Measurements from ENCODE around the gene HELB. TPM values are rescaled to one million over a fixed set of nuclear protein-coding genes. Genes with fewer than 3 reads are reported as not detected.

HELB gene
- total RNA-seq, 1 experiment from 2014 or later = 4.1 TPM

- H3K4me1 ChIP-seq (ENCODE audit: insufficient read depth, low read length, poor library complexity, severe bottlenecking) = no peaks in the 10 kb centered on the region
- H3K27me3 ChIP-seq (replicated peaks; ENCODE audit: insufficient read depth, low read depth, low read length, poor library complexity) = no peaks in the 10 kb centered on the region
- POLR2A ChIA-PET (ENCODE audit: low non-redundant PET) = no interaction called here
- intact Hi-C loops (cut with micrococcal nuclease; ENCODE audit: unreplicated experiment) = no loop called here
- H3K36me3 ChIP-seq (ENCODE audit: insufficient read depth, low read length, poor library complexity, severe bottlenecking) = no peaks in the 10 kb centered on the region
- no peak overlapping the region for H3K4me3 ChIP-seq (ENCODE audit: low read depth, low read length, poor library complexity, severe bottlenecking)
- DNase-seq (ENCODE audit: low spot score) = no peak
- CTCF ChIA-PET = no interaction called here
- H3K27ac ChIP-seq (ENCODE audit: low read depth, low read length, poor library complexity, severe bottlenecking) = no peak overlapping the region
- BruUV-seq (replicated peaks) = no TSS peak
- TF ChIP-seq EZH2 (IDR thresholded peaks at IDR 0.05; ENCODE audit: borderline replicate concordance, low read depth, low read length, poor library complexity, severe bottlenecking) (no peak), CTCF (conservative IDR thresholded peaks at IDR 0.05; ENCODE audit: low read depth, low read length) (no peak)
- H3K9me3 ChIP-seq (ENCODE audit: low read depth, low read length, poor library complexity, severe bottlenecking) = no peaks in the 10 kb centered on the region
These were observed 7.3 kb downstream of the HELB start for GRCh38 chr12:66309606-66310005.

GRCh38 chr12:66312189-66312588, 9.9 kb downstream of the HELB start:
- Histone ChIP-seq H3K27ac (ENCODE audit: low read depth, low read length, poor library complexity, severe bottlenecking) (no peak overlapping the region), H3K27me3 (replicated peaks; ENCODE audit: insufficient read depth, low read depth, low read length, poor library complexity) (no peaks in the 10 kb centered on the region), H3K4me1 (ENCODE audit: insufficient read depth, low read length, poor library complexity, severe bottlenecking) (no peaks in the 10 kb centered on the region), H3K4me3 (ENCODE audit: low read depth, low read length, poor library complexity, severe bottlenecking) (no peak overlapping the region), H3K9me3 (ENCODE audit: low read depth, low read length, poor library complexity, severe bottlenecking) (no peaks in the 10 kb centered on the region), H3K36me3 (ENCODE audit: insufficient read depth, low read length, poor library complexity, severe bottlenecking) (no peaks in the 10 kb centered on the region)
- no TSS peak for BruUV-seq (replicated peaks)
- DNase-seq (ENCODE audit: low spot score) = no peak
- TF ChIP-seq CTCF (conservative IDR thresholded peaks at IDR 0.05; ENCODE audit: low read depth, low read length) = no peak
- no peak for TF ChIP-seq EZH2 (IDR thresholded peaks at IDR 0.05; ENCODE audit: borderline replicate concordance, low read depth, low read length, poor library complexity, severe bottlenecking)
- POLR2A ChIA-PET (ENCODE audit: low non-redundant PET) = no interaction called here
- intact Hi-C loops (cut with micrococcal nuclease; ENCODE audit: unreplicated experiment) = no loop called here
- CTCF ChIA-PET = no interaction called here

GRCh38 chr12:66314278-66314677, 12.0 kb downstream of the HELB start:
- CTCF ChIA-PET = no interaction called here
- H3K9me3 ChIP-seq (ENCODE audit: low read depth, low read length, poor library complexity, severe bottlenecking) = no peaks in the 10 kb centered on the region
- H3K27ac ChIP-seq (ENCODE audit: low read depth, low read length, poor library complexity, severe bottlenecking) = no peak overlapping the region
- intact Hi-C loops (cut with micrococcal nuclease; ENCODE audit: unreplicated experiment) = no loop called here
- no peaks in the 10 kb centered on the region for H3K36me3 ChIP-seq (ENCODE audit: insufficient read depth, low read length, poor library complexity, severe bottlenecking)
- no peak for DNase-seq (ENCODE audit: low spot score)
- H3K4me3 ChIP-seq (ENCODE audit: low read depth, low read length, poor library complexity, severe bottlenecking) = no peak overlapping the region
- H3K27me3 ChIP-seq (replicated peaks; ENCODE audit: insufficient read depth, low read depth, low read length, poor library complexity) = no peaks in the 10 kb centered on the region
- POLR2A ChIA-PET (ENCODE audit: low non-redundant PET) = no interaction called here
- H3K4me1 ChIP-seq (ENCODE audit: insufficient read depth, low read length, poor library complexity, severe bottlenecking) = peaks cover 2% of the 10 kb centered on the region
- no TSS peak for BruUV-seq (replicated peaks)
- TF ChIP-seq CTCF (conservative IDR thresholded peaks at IDR 0.05; ENCODE audit: low read depth, low read length) = no peak
- TF ChIP-seq EZH2 (IDR thresholded peaks at IDR 0.05; ENCODE audit: borderline replicate concordance, low read depth, low read length, poor library complexity, severe bottlenecking) = no peak

All from A673 (cell line).